NCI-H2081 treated with DMSO at 0.1 percent for 48 hours (cell line): ENCODE results near the gene TIAM1.

Source experiments
- DNase-seq: peaks from one replicate; lab custom pipeline; 2025; lab: John Stamatoyannopoulos, UW

The TIAM1 gene

GRCh38 chr21:31343680-31344480, at the start of gene TIAM1:
Gene TIAM1 (minus strand): TSS chr21:31344261. CDS start chr21:31266972, 77,289 bp downstream.
- DNase-seq, result no peak

DNA sequence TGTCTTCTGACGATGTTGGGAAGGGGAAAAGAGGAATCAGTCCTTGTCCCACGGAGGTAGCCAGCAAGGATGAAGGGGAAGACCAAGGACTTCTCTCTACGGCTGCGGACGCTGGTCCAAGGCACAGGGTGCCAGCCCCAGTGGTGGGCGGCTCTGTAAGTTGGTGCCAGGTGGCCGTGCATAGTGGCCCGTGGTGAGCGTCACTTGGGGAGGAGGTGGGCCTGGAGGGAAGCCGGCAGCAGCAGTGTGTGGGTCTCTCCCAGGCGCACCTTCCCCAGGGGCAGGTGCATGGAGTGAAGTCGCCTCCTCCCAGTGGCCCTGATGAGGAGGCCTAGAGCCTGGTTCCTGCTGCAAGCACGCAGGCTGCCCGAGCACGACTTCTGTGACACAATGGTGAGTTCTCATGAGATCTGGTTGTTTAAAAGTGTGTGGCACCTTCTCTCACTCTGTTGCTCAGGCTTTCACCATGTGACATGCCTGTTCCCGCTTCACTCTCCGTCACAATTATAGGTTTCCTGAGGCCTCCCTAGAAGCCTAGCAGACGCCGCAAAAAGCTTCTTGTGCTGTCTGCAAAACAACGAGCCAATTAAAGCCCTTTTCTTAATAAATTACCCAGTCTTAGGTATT, 43.6 kb upstream of the TIAM1 start:
- DNase-seq, result no peak

DNA sequence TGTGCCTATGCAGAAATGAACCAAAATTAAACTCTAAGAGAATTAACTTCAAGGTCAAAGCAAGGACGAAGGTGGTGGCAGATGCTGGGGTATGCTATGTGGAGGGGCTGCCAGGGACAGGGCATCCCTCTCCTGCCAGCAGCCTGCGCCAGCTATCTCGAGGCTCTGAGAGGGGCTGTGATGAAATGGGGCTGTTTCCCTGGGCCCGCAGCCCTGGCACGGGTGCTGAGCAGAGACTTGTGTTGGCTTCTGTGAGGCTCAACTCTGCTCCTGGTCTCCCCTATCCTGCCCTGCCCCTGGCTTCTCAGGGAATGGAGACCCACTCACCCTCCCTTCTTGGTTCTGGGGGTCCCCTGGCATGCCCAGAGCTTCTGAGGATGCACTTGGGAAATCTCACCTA, 41.9 kb upstream of the TIAM1 start:
- no peak for DNase-seq

GRCh38 chr21:31383770-31384169, 39.7 kb upstream of the TIAM1 start:
- DNase-seq, result no peak

DNA sequence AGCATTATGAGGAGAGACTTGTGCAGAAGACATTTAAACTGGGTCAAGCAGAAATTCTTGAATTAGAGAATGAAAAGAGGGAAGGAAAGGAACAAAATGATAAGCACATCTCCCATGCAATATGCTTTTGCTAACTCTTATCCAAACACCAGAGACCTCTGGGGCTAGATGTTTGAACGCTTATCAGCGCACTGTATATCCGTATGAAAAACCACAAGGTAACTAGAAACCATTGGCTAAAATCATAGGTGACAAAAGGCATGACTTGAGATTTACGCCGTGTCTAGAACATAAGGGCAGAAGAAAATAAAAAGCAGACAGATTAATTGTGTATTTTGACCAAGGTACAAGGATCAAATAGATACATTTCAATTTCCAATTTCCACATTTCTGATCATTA, 38.0 kb upstream of the TIAM1 start:
- no peak for DNase-seq

GRCh38 chr21:31376301-31376700, 32.2 kb upstream of the TIAM1 start:
- no peak for DNase-seq

DNA sequence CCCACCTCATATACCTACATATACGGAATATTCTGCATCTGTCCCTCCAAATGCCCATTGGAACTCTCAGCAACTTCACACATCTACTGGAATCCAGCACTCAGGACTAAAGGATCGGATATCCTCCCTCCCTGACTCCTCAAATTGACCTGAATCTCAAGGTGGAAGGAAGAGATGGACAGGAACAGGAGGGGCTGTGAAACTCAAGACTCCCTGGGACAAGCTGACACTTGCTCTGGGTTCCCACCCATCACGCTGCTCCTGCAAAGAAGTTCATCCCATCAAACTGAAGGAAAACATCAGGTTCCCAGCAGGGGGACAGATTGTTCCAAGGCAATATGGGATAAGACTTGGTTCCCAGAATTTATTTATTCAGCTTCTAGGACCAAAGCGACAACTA, 30.3 kb upstream of the TIAM1 start:
- no peak for DNase-seq

GRCh38 chr21:31372471-31372765, 28.4 kb upstream of the TIAM1 start:
- DNase-seq, result no peak

DNA sequence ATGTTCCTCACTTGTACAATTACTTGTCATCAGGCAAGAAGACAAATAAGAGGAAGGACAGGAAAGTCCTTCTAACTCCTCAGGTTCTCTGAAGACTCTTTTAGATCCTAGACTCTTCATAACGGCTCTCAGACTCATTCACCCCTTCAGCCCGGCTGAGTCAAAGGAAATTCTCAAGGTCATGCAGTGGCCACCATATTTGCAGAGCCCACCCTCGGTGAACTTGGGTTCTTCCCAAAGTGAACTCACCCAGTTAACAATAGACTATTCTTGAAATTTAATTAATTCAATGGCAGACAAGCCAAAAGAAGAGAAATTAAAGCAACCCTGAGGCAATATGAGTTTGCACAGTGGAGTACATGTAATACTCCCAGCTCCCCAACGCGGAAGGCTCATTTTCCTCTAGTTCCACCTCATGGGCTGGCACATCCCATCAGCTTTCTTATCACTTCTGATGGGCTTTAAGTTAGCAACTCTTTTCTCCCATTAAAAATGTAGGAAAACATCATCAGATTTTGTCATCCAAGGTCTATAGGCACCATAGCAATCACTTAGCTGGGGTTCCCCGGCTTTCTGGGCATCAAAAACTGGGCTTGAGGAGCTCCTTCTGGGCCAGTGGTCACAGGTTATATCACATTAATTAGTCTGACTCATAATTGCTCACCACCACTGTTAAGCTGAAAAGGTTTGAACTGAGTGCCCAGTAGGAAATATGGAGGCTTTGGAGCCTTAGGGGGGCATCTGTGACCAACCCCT, 27.8 kb upstream of the TIAM1 start:
- no peak for DNase-seq

DNA sequence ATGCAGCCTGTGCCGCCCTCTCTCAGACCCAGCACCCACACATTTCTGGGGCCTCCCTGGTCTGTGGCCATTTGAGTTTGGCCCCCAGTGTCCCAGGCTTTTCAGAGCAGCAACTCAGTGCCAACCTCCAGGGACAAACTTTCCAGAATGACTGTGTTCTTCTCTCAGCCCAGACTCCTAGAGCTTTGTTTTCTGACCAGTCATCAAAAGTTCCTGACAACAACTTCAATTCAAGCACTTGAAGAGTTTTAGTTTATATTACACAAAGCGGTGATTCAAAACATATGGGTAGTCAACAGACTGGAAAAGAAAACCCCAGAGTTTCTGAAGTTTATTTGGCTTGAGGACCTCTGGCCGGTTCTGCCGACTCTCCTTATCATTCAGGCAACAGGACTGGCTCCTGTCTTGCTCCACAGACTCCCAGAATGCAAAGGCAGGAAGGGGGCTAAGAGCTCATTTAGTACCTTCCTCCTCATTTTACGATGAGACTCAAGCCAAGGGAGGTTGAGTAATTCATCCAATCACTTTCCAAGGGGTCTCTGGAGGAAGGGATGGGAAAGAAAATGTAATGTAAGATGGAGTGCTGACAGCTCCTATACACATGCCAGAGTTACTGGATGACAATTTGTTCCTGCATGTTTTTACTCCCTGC, 27.0 kb upstream of the TIAM1 start:
- no peak for DNase-seq

GRCh38 chr21:31370281-31370892, 26.3 kb upstream of the TIAM1 start:
- no peak for DNase-seq

DNA sequence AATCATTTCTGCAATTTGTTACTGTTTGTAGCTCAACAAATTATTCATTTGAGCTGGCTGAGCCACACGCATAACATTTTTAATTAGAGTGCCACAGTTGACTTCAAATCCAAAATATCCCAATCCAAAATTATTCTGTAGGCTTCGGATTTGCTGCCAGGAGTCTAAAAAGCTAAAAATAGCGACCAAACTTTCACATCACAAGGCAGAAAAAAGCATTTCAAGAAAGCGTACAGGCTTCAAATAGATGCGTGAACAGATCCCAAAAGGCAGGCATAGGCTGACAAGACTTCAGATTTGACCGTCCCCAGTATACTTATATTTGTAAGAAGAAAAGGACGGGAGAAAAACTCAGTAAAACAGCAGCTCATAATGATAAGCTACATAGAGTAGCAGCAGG, 24.3 kb upstream of the TIAM1 start:
- DNase-seq, result no peak

DNA sequence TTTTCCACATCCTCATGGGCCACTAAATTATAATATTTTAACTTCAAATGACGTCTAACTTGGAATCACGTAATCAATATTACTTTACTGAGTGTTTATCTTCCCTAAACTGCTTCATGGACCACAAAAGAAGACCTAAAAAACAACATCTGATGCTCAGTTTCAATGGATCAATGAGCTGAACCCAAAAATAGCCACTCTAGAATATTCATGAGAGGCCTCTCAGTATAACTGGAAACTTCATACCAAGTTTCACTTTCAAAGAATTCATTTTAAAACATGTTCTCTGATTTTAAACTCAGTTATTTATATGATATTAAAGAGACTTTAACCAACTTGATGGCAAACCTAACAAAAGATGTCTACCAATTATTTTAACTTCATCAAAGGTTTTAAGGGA, 23.7 kb upstream of the TIAM1 start:
- no peak for DNase-seq

DNA sequence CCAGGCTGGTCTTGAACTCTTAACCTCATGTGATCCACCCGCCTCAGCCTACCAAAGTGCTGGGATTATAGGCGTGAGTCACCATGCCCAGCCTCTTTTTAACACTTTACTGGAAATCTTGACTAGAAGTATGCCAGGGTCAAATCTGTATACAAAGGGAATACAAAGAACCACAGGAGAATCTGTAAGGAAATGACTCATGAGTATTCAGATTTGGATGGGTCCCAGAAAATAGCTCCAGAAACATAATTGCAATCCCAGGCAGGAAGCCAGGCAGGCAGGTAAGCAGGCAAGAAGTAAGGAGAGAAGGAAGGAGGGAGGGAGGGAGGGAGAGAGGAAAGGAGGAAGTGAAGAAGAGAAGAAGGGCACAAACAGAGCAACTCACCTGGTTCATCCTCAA, 22.8 kb upstream of the TIAM1 start:
- DNase-seq, result no peak

GRCh38 chr21:31364253-31364945, 20.3 kb upstream of the TIAM1 start:
- no peak for DNase-seq

DNA sequence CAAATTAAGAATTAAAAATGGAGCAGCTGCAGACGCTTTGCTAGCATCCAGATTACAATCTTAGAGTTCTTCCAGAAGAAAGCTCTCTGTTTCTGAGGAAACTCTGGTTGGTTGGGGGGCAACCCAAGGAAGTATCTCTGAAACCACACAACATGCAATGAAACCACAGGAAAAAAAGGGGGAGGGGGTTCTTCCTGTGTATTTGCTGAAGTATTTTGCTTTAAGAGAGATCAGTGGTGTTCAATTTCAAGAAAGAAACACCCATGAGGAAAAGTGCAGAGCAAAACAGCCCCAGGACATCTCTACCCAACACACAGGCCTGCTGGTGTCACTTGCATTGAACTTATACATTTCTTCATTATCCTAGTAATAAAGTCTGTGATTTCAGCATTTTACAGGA, 19.7 kb upstream of the TIAM1 start:
- DNase-seq, result no peak

DNA sequence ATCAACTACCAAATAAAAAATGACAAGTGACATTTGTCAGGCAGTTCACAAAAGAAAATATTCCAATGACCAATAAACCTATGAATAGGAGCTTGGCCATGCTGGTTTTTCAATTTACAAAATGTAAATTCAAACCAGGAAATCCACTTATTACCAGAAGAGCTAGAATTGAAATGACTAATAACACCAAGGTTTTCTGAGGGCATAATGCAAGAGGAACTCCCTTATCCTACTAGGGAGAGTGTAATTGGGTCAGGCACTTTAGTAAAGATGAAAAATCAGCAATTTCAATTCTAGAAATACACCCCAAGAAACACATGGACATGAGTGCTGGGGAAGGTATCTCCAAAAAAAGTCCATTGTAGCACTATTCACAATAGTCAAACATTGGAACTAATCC, 16.7 kb upstream of the TIAM1 start:
- DNase-seq, result no peak

- DNase-seq, result no peak
These were observed 14.1 kb upstream of the TIAM1 start for GRCh38 chr21:31358158-31358557.

DNA sequence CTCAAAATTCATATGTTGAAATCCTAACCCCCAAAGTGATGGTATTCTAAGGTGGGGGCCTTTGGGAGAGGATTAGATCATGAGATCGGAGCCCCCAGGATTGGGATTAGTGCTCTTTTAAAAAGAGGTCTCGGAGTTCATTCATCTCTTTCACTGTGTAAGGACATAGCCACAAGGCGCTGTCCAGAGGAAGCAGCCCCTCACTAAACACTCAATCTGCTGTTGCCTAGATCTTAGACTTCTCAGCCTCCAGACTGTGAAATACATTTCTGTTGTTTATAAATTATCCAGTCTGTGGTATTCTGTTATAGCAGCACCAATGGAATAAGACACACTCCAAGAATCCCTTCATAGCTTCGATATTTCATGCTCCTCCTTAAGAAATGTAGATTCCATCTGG, 12.4 kb upstream of the TIAM1 start:
- no peak for DNase-seq

- DNase-seq, result no peak
These were observed 10.8 kb upstream of the TIAM1 start for GRCh38 chr21:31354604-31355443.

DNA sequence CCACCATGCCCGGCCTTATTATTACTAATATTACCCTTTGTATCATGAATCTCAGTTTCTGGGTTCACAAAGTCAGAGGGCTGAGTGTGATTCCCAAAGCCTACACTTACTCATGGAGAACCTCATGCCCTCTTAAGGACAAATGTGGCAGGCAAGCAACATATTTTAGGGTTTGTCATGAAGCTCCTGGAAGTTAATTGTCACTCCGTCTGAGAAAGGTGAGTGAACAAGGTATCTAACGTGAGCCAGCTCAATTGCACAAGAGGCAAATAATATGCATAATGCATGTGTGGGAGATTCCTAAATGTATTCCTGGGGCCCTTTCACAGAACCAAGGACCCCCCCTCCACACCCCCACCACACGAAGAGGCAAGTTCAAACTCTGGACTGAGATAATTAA, 10.1 kb upstream of the TIAM1 start:
- no peak for DNase-seq
